Smooth muscle cell of bladder (primary cell): Measurements from ENCODE around the gene MYO9B. TPM values are rescaled to one million over a fixed set of nuclear protein-coding genes. Genes with fewer than 3 reads are reported as not detected.

Source experiments
- total RNA-seq: library from RNA; depleted of rRNA; stranded (reverse); fragments of >200 nt; gene quantifications from 2 replicates; pipeline ENCODE4 v1.2.3, GENCODE V29; 2014

MYO9B gene, protein sequence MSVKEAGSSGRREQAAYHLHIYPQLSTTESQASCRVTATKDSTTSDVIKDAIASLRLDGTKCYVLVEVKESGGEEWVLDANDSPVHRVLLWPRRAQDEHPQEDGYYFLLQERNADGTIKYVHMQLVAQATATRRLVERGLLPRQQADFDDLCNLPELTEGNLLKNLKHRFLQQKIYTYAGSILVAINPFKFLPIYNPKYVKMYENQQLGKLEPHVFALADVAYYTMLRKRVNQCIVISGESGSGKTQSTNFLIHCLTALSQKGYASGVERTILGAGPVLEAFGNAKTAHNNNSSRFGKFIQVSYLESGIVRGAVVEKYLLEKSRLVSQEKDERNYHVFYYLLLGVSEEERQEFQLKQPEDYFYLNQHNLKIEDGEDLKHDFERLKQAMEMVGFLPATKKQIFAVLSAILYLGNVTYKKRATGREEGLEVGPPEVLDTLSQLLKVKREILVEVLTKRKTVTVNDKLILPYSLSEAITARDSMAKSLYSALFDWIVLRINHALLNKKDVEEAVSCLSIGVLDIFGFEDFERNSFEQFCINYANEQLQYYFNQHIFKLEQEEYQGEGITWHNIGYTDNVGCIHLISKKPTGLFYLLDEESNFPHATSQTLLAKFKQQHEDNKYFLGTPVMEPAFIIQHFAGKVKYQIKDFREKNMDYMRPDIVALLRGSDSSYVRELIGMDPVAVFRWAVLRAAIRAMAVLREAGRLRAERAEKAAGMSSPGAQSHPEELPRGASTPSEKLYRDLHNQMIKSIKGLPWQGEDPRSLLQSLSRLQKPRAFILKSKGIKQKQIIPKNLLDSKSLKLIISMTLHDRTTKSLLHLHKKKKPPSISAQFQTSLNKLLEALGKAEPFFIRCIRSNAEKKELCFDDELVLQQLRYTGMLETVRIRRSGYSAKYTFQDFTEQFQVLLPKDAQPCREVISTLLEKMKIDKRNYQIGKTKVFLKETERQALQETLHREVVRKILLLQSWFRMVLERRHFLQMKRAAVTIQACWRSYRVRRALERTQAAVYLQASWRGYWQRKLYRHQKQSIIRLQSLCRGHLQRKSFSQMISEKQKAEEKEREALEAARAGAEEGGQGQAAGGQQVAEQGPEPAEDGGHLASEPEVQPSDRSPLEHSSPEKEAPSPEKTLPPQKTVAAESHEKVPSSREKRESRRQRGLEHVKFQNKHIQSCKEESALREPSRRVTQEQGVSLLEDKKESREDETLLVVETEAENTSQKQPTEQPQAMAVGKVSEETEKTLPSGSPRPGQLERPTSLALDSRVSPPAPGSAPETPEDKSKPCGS (N-terminal part only)
- 36.6 and 45.3 TPM in 2 replicates for total RNA-seq

DNA sequence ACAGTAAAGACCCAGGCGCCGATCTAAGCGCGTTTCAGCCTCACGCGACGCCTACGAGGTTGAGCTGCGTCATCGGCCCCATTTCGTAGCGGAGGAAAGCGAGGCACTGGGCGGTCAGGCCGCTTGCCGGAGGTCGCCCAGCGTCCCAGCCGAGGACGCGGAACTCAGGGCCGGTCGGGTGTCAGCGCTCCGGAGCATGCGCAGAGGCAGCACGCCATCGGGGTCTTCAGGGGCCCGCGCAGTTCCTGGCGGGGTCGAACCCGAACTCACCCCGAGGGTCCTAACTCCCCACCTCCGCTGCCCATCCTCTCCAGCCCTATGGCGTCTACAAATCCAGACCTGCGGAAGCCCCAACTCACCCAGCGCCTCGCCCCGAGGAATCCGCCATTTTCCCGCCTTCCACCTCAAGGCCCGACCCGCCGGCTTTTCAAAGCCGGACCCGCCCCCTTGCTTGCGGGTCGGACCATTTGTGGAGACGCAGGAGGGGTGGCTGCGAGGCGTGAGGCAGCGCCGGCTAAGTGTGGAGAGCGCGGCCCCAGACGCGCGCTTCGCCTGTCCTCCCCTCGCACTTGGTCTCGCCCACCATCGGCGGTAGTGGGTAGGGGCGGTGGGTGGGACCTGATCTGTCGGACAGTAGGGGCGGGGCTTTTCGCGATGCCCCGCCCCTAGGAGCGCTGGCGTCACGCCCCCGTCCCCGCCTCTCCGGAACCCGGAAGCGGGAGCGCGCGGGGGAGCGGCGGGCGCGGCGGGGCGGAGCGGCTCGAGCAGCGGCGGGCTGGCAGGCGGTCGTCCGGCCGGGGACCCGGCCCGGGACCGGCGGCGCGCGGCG lies at the start of gene MYO9B, which contains the start of gene HAUS8:
Gene MYO9B (plus strand): TSS at position 743 of the 829 bp plus-strand sequence. CDS start 25,941 bp downstream, outside the sequence.
Gene HAUS8 (minus strand): TSS at position 418 of the 829 bp plus-strand sequence. CDS start 30 bp downstream, at position 388.

DNA sequence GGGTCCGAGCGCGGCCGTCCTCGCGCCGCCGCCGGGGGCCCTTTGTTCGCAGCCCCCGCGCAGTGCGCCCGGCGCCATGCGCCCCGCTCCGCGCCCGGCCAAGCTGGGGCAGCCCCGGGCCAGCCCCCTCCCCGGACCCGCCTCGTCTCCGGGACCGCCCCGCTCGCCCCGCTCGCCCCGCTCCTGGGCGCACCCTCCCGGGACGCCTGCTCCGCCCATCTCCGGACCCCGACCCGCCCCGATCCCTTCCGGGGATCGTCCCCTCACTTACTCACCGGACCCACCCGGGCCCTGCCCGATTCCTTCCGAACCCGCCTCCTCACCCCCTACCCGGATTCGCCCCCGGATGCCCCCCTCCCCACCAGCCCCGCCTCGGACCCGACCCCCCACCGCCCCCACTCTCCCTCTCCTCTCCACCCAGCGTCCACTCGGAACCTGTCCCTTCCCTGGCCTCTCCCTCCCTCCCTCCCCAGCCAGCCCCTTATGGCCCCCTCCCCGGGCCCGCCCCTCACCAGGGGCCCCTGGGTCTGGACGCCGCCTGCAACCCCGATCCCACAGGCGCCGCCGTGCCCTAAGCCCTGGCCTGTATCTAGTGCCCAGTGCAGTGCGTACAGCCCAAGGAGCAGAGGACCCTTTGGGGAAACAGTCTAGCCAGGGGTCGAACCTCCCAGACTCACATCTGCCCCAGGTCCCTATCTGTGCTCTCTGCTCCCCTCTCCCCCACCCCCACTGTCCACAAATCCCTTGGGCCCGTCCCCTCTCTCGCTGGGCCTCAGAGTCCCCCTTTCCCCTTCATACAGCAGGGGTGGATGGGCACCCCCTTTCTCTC lies 48.7 kb upstream of the MYO9B start, which contains the start of gene CPAMD8:
Gene CPAMD8 (minus strand): TSS at position 105 of the 829 bp plus-strand sequence. CDS start 168 bp downstream, outside the sequence.

DNA sequence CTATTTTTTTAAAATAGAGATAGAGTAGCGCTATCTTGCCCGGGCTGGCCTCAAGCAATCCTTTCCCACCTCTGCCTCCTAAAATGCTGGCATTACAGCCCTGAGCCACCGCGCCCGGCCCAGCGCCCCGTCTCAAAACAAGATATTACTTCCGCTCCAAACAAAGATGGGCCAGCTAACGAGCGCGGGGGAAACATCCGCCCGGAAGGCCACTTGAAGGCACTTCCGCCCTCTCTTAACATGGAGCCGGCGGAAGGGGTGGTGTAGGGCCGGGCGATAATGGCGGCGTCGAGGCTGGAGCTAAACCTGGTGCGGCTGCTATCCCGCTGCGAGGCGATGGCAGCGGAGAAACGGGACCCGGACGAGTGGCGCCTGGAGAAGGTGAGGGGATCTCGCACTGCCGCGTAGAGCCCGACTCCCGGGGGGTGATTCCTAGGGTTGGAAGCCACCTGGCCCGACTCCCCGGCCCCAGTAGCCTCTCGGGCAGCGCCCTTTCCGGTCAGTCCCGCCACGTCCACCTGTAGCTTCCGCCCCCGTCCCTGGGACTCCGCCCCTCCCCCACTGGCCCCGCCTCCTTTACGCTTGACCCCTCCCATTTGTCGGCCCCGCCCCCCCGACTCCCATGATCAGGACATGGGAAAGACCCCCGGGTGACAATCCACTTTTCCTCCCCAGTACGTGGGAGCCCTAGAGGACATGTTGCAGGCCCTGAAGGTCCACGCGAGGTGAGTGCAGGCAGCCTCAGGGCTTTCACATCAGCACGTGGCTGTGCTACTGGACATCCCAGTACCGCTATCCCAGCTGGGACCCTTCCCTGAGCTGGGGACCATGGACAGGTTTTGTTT lies 139.8 kb downstream of the MYO9B start, which contains the start of gene USE1:
Gene USE1 (plus strand): TSS at position 231 of the 845 bp plus-strand sequence. CDS start 49 bp downstream, at position 280.

DNA sequence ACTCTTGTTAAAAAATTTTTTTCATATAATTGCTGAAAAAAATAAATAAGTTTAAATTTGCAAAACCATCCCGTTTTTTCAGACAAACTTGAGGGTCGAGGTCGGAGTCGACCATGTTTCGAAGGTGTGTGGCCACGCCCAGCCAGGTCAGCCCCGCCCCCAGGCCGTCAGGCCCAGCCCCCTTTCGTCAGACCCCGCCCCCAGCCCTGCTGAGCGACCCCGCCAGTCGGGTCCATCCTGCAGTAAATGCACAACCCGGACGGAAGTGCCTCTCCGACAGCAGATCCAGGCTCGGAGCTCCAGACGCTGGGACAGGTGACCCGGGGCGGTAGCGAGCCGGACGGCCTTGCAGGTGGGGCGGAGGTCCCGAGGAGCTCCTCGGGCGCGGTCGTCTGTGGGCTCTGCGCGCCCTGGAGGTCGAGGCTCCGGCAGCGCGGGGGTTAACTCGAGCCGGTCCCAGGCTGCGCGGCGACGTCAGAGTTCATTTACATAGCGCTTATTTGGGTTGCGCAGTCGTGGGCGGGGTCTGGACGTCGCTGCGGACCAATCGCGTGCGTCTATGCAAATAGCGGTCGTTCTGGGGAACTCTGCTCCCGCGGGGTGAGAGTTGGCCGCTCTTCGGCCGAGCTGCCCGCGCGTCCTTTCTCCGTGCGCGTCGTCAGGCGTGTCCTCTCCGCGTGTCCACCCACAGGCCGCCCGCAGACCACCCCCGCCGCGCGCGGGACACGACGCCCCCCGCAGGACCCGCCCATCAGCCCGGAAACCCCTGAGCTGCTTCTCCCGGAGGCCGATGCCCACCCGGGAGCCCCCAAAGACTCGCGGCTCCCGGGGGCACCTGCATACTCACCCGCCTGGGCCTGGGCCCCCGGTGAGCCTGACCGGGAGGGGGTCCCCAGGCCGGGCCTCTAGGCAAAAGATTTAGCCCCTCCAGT lies 150.7 kb downstream of the MYO9B start, which contains the start of gene OCEL1:
Gene OCEL1 (plus strand): TSS at position 225 of the 932 bp plus-strand sequence. CDS start 22 bp downstream, at position 247.

DNA sequence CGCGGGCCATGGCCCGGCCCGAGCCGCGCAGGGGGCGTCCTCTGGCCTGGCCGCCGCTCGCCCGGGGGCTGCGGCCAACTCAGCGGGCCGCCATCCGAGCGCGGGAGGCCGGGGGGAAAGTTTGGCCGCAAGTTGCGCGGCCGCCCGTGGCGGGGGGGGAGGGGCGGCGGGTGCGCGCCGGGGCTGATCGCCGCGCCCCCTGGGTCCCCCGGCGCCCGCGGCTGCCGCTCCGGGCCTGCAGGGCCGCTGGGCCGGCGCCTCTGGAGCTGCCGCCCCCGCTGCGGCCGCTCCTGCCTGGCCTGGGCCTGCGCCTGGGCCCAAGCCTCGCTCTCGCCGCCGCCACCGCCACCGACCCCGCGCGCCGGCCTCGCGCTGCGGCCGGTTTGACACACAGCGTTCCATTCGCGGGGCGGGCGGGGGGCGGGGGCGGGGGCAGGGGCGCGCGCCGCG lies 170.0 kb downstream of the MYO9B start, which contains the start of gene NR2F6:
Gene NR2F6 (minus strand): TSS at position 385 of the 450 bp plus-strand sequence. CDS start 699 bp downstream, outside the sequence.

Other genes starting within 250 kb of the MYO9B start
- gene SIN3B, start 246.4 kb upstream of the MYO9B start, total RNA-seq: 15.4 and 22.1 TPM in 2 replicates
- under 0.01 and 0.18 TPM in 2 replicates for gene F2RL3, start 186.8 kb upstream of the MYO9B start, total RNA-seq
- 0.28 and 0.43 TPM in 2 replicates for gene CPAMD8, start 49.0 kb upstream of the MYO9B start, total RNA-seq
- 1.00 and 1.7 TPM in 2 replicates for gene HAUS8, start 325 bp upstream of the MYO9B start, total RNA-seq
- 23.8 and 33.3 TPM in 2 replicates for gene USE1, start 139.6 kb downstream of the MYO9B start, total RNA-seq
- 1.4 and 2.4 TPM in 2 replicates for gene OCEL1, start 150.4 kb downstream of the MYO9B start, total RNA-seq
- gene NR2F6, start 170.1 kb downstream of the MYO9B start, total RNA-seq: 27.9 and 37.6 TPM in 2 replicates
- not detected in 2 replicates for gene USHBP1, start 189.0 kb downstream of the MYO9B start, total RNA-seq
- 86.8 and 89.7 TPM in 2 replicates for gene BABAM1, start 191.7 kb downstream of the MYO9B start, total RNA-seq
- gene ANKLE1, start 206.1 kb downstream of the MYO9B start, total RNA-seq: 0.14 and 0.18 TPM in 2 replicates
- gene ABHD8, start 227.6 kb downstream of the MYO9B start, total RNA-seq: 8.7 and 11.6 TPM in 2 replicates
- gene MRPL34, start 230.1 kb downstream of the MYO9B start, total RNA-seq: 13.5 and 33.7 TPM in 2 replicates
- gene DDA1, start 233.8 kb downstream of the MYO9B start, total RNA-seq: 17.5 and 24.2 TPM in 2 replicates